HG03064 (cell line): Measurements from ENCODE around the gene ABCA3.

Experiments
- ATAC-seq: cut with Tn5 transposase; IDR thresholded peaks from one replicate; pipeline ENCODE4 v1.9.1; 2021; ENCODE audit warnings: low read depth; ENCODE audit not compliant: unreplicated experiment

The ABCA3 gene

GRCh38 chr16:2319606-2320005 lies 20.9 kb downstream of the ABCA3 start:
- ATAC-seq: no peak

- ATAC-seq: no peak
Measured at GRCh38 chr16:2317231-2318020, 23.1 kb downstream of the ABCA3 start.

- ATAC-seq: no peak
Measured at GRCh38 chr16:2308089-2308962, 32.2 kb downstream of the ABCA3 start.

GRCh38 chr16:2299915-2300192 lies 40.7 kb downstream of the ABCA3 start:
- no peak for ATAC-seq

- ATAC-seq: no peak
Measured at GRCh38 chr16:2299121-2299914, 41.2 kb downstream of the ABCA3 start.

- ATAC-seq: no peak
Measured at GRCh38 chr16:2298621-2299020, 41.9 kb downstream of the ABCA3 start.

GRCh38 chr16:2297506-2297860 lies 43.0 kb downstream of the ABCA3 start:
- ATAC-seq: no peak

- no peak for ATAC-seq
Measured at GRCh38 chr16:2296661-2297505, 43.6 kb downstream of the ABCA3 start.

- no peak for ATAC-seq
Measured at GRCh38 chr16:2295056-2295798, 45.3 kb downstream of the ABCA3 start.

- ATAC-seq: no peak
Measured at GRCh38 chr16:2292221-2292620, 48.3 kb downstream of the ABCA3 start.

GRCh38 chr16:2289282-2289681 lies 51.2 kb downstream of the ABCA3 start:
- no peak for ATAC-seq

GRCh38 chr16:2288726-2289125 lies 51.8 kb downstream of the ABCA3 start:
- ATAC-seq: no peak

- no peak for ATAC-seq
Measured at GRCh38 chr16:2287916-2288547, 52.5 kb downstream of the ABCA3 start.

- no peak for ATAC-seq
Measured at GRCh38 chr16:2286550-2286949, 54.0 kb downstream of the ABCA3 start.

GRCh38 chr16:2285731-2286191 lies 54.8 kb downstream of the ABCA3 start:
- no peak for ATAC-seq

GRCh38 chr16:2284797-2285576 lies 55.5 kb downstream of the ABCA3 start:
- ATAC-seq: no peak

- no peak for ATAC-seq
Measured at GRCh38 chr16:2284001-2284770, 56.3 kb downstream of the ABCA3 start.
